Cardiac muscle cell (in vitro differentiated cells and primary cell): ENCODE data around the gene FBLN1. TPM values are rescaled to one million over a fixed set of nuclear protein-coding genes. Genes with fewer than 3 reads are reported as not detected.

Experiments
- DNase-seq, 2 donors: peaks; one replicate each; pipeline versions ENCODE4 v3.0.0 to v3.0.0-alpha.2; 2010 to 2017; ENCODE audit warnings: low read depth in 1 of 2, low spot score in 1 of 2
- H3K27ac ChIP-seq: fragments of 200-600 bp; sonication (generic); 2 replicates; pipeline ENCODE4 v1.5.1; 2016
- H3K27me3 ChIP-seq: fragments of 200-600 bp; sonication (generic); 2 replicates; pipeline ENCODE4 v1.6.0; 2016; ENCODE audit warnings: control low read depth
- H3K36me3 ChIP-seq: fragments of 200-600 bp; sonication (generic); 2 replicates; pipeline ENCODE4 v1.5.1; 2016; ENCODE audit warnings: control low read depth
- H3K4me1 ChIP-seq: fragments of 200-600 bp; sonication (generic); 2 replicates; pipeline ENCODE4 v1.8.1; 2017; ENCODE audit warnings: low read depth, mild to moderate bottlenecking, mixed run types
- H3K4me3 ChIP-seq: fragments of 200-600 bp; sonication (generic); 2 replicates; pipeline ENCODE4 v1.5.1; 2016; ENCODE audit warnings: mild to moderate bottlenecking
- H3K9me3 ChIP-seq: fragments of 200-600 bp; sonication (generic); 2 replicates; pipeline ENCODE4 v1.5.1; 2017; ENCODE audit warnings: low read depth, mild to moderate bottlenecking, control low read depth
- polyA plus RNA-seq: library from polyadenylated mRNA; unstranded; fragments of >200 nt; fragmentation: Nextera tagmentation; extraction: Ambion mirVana; gene quantifications from 2 replicates; pipeline ENCODE4 v1.2.1, GENCODE V29; 2016
- total RNA-seq: library from RNA; depleted of rRNA; stranded (reverse); fragments of >200 nt; gene quantifications from 2 replicates; pipeline ENCODE4 v1.2.3, GENCODE V29; 2016
- TF ChIP-seq, protein P1 (sequence below): IDR thresholded peaks from 2 replicates; pipeline ENCODE4 v1.5.1; 2012; ENCODE audit warnings: low read depth, mild to moderate bottlenecking, low read length

The FBLN1 gene
- total and polyA plus RNA-seq, 2 experiments from 2014 or later: 53.8 to 55.7 TPM

- Histone ChIP-seq H3K9me3 (no peaks in the 10 kb centered on the region), H3K4me1 (no peaks in the 10 kb centered on the region), H3K27ac (no peak overlapping the region), H3K27me3 (no peaks in the 10 kb centered on the region), H3K4me3 (no peak overlapping the region), H3K36me3 (no peaks in the 10 kb centered on the region)
- DNase-seq: no peak
- TF ChIP-seq, protein P1, sequence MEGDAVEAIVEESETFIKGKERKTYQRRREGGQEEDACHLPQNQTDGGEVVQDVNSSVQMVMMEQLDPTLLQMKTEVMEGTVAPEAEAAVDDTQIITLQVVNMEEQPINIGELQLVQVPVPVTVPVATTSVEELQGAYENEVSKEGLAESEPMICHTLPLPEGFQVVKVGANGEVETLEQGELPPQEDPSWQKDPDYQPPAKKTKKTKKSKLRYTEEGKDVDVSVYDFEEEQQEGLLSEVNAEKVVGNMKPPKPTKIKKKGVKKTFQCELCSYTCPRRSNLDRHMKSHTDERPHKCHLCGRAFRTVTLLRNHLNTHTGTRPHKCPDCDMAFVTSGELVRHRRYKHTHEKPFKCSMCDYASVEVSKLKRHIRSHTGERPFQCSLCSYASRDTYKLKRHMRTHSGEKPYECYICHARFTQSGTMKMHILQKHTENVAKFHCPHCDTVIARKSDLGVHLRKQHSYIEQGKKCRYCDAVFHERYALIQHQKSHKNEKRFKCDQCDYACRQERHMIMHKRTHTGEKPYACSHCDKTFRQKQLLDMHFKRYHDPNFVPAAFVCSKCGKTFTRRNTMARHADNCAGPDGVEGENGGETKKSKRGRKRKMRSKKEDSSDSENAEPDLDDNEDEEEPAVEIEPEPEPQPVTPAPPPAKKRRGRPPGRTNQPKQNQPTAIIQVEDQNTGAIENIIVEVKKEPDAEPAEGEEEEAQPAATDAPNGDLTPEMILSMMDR: no peak
Observed at GRCh38 chr22:45526281-45526680, 23.6 kb downstream of the FBLN1 start.

GRCh38 chr22:45526768-45527360 is 24.2 kb downstream of the FBLN1 start:
- no peaks in the 10 kb centered on the region for H3K27me3 ChIP-seq
- H3K36me3 ChIP-seq: no peaks in the 10 kb centered on the region
- H3K27ac ChIP-seq: no peak overlapping the region
- no peaks in the 10 kb centered on the region for H3K9me3 ChIP-seq
- H3K4me3 ChIP-seq: no peak overlapping the region
- TF ChIP-seq, protein P1: no peak
- no peak for DNase-seq
- no peaks in the 10 kb centered on the region for H3K4me1 ChIP-seq

- Histone ChIP-seq H3K4me1 (no peaks in the 10 kb centered on the region), H3K9me3 (no peaks in the 10 kb centered on the region), H3K36me3 (no peaks in the 10 kb centered on the region), H3K27me3 (no peaks in the 10 kb centered on the region), H3K4me3 (no peak overlapping the region), H3K27ac (no peak overlapping the region)
- no peak for DNase-seq
- TF ChIP-seq, protein P1: no peak
Observed at GRCh38 chr22:45527456-45527855, 24.8 kb downstream of the FBLN1 start.

GRCh38 chr22:45528046-45528445 is 25.4 kb downstream of the FBLN1 start:
- H3K36me3 ChIP-seq: no peaks in the 10 kb centered on the region
- no peaks in the 10 kb centered on the region for H3K4me1 ChIP-seq

DNA sequence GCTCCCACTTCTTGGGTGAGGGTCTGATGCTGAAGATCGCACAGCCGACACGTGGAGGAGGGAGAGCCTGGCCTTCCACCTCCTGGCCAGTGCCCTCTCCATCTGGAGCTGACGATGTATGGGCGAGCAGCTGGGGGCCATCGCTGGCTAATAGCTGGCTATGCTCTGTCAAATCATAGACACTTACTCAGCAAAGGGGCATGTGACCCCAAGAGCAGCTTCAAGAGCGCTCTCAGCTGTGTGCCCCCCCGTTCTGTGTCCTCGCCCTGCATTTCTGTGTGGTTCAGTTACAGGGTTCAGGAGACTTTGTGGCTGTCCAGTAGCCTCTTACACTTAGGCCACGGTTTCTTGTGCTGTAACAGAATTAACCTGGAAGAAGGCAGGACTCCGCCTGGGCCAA is 26.4 kb downstream of the FBLN1 start:
- no peaks in the 10 kb centered on the region for H3K9me3 ChIP-seq
- no peaks in the 10 kb centered on the region for H3K36me3 ChIP-seq
- TF ChIP-seq, protein P1: no peak
- no peaks in the 10 kb centered on the region for H3K4me1 ChIP-seq
- DNase-seq: no peak
- no peak overlapping the region for H3K27ac ChIP-seq
- no peak overlapping the region for H3K4me3 ChIP-seq
- H3K27me3 ChIP-seq: no peaks in the 10 kb centered on the region

More at GRCh38 chr22:45528046-45528445, 25.4 kb downstream of the FBLN1 start:
- H3K27ac ChIP-seq: no peak overlapping the region
- no peak for DNase-seq
- H3K4me3 ChIP-seq: no peak overlapping the region
- TF ChIP-seq, protein P1: no peak
- no peaks in the 10 kb centered on the region for H3K27me3 ChIP-seq
- H3K9me3 ChIP-seq: no peaks in the 10 kb centered on the region
